HEK293 (cell line): ENCODE data around the gene EYS.

Experiments
- CTCF ChIA-PET: fragments of 350-600 bp; formaldehyde crosslinking; extraction: SDS; loops from one replicate; lab custom pipeline; 2021; ENCODE audit warnings: antibody characterized with exemption; lab: Yijun Ruan, JAX
- POLR2A ChIA-PET: fragments of 300-600 bp; formaldehyde crosslinking; extraction: SDS; loops from one replicate; lab custom pipeline; 2020; ENCODE audit warnings: antibody characterized with exemption, inconsistent platforms; lab: Yijun Ruan, JAX
- H3K27ac ChIP-seq: fragments of 200-500 bp; sonication (Bioruptor generic); 2 replicates; pipeline ENCODE4 v1.5.1; 2014; ENCODE audit warnings: low read depth, low read length, control low read depth, inconsistent platforms; ENCODE audit errors: extremely low read depth
- H3K36me3 ChIP-seq, 2 experiments: fragments of 200-500 bp in 1 of 2; sonication (Bioruptor generic) in 1 of 2; 1 replicate in 1 of 2; 2 replicates in 1 of 2; pipeline ENCODE4 v1.5.1; 2014 to 2017; ENCODE audit warnings: inconsistent platforms in 2 of 2, low read length in 2 of 2; ENCODE audit not compliant: control insufficient read depth in 2 of 2, insufficient read depth in 1 of 2
- H3K4me1 ChIP-seq: fragments of 200-500 bp; sonication (Bioruptor generic); 2 replicates; pipeline ENCODE4 v1.5.1; 2014; ENCODE audit warnings: mild to moderate bottlenecking, low read length, inconsistent platforms; ENCODE audit not compliant: control insufficient read depth, insufficient read depth
- H3K4me3 ChIP-seq: 2 replicates; pipeline ENCODE4 v1.5.1; 2011; ENCODE audit warnings: low read depth, mild to moderate bottlenecking, control low read depth, low read length, moderate library complexity
- H3K9me3 ChIP-seq: fragments of 200-500 bp; sonication (Bioruptor generic); 2 replicates; pipeline ENCODE4 v1.5.1; 2014; ENCODE audit warnings: low read depth, low read length, inconsistent platforms; ENCODE audit not compliant: control insufficient read depth, insufficient read depth
- GFI1B ChIP-seq: fragments of 450-650 bp; formaldehyde crosslinking; IDR thresholded peaks from 2 replicates; pipeline ENCODE4 v1.5.1; 2016; ENCODE audit warnings: missing biosample characterization, missing genetic modification characterization
- GLIS1 ChIP-seq: fragments of 450-650 bp; formaldehyde crosslinking; IDR thresholded peaks from 2 replicates; pipeline ENCODE4 v1.5.1; 2016; ENCODE audit warnings: missing biosample characterization, missing genetic modification characterization
- GLIS2 ChIP-seq: fragments of 450-650 bp; formaldehyde crosslinking; IDR thresholded peaks from 2 replicates; pipeline ENCODE4 v1.5.1; 2016; ENCODE audit warnings: missing biosample characterization, missing genetic modification characterization
- SP3 ChIP-seq: fragments of 450-650 bp; formaldehyde crosslinking; IDR thresholded peaks from 2 replicates; pipeline ENCODE4 v1.5.1; 2016; ENCODE audit warnings: missing biosample characterization, missing genetic modification characterization
- SP7 ChIP-seq: fragments of 450-650 bp; formaldehyde crosslinking; IDR thresholded peaks from 2 replicates; pipeline ENCODE4 v1.5.1; 2016; ENCODE audit warnings: missing biosample characterization, missing genetic modification characterization
- WT1 ChIP-seq: fragments of 450-650 bp; formaldehyde crosslinking; IDR thresholded peaks from 2 replicates; pipeline ENCODE4 v1.5.1; 2016; ENCODE audit warnings: missing biosample characterization, missing genetic modification characterization
- ZBTB17 ChIP-seq: fragments of 450-650 bp; formaldehyde crosslinking; IDR thresholded peaks from 2 replicates; pipeline ENCODE4 v1.5.1; 2016; ENCODE audit warnings: missing biosample characterization, missing genetic modification characterization
- ZNF350 ChIP-seq: fragments of 450-650 bp; formaldehyde crosslinking; IDR thresholded peaks from 2 replicates; pipeline ENCODE4 v1.5.0; 2017; ENCODE audit warnings: missing biosample characterization, mild to moderate bottlenecking, missing genetic modification characterization
- ZNF404 ChIP-seq: fragments of 450-650 bp; formaldehyde crosslinking; IDR thresholded peaks from 2 replicates; pipeline ENCODE4 v1.5.1; 2017; ENCODE audit warnings: missing biosample characterization, missing genetic modification characterization
- ZNF585B ChIP-seq: fragments of 450-650 bp; formaldehyde crosslinking; IDR thresholded peaks from 2 replicates; pipeline ENCODE4 v1.5.1; 2016; ENCODE audit warnings: missing biosample characterization, missing genetic modification characterization
- ZNF670 ChIP-seq: fragments of 450-650 bp; formaldehyde crosslinking; IDR thresholded peaks from 2 replicates; pipeline ENCODE4 v1.5.1; 2016; ENCODE audit warnings: missing biosample characterization, missing genetic modification characterization, low read depth
- ZNF707 ChIP-seq: fragments of 450-650 bp; formaldehyde crosslinking; IDR thresholded peaks from 2 replicates; pipeline ENCODE4 v1.5.1; 2016; ENCODE audit warnings: missing biosample characterization, missing genetic modification characterization
- ZNF777 ChIP-seq: fragments of 450-650 bp; formaldehyde crosslinking; IDR thresholded peaks from 2 replicates; pipeline ENCODE4 v1.5.1; 2017; ENCODE audit warnings: missing biosample characterization, missing genetic modification characterization, borderline replicate concordance
- ZNF792 ChIP-seq: fragments of 450-650 bp; formaldehyde crosslinking; IDR thresholded peaks from 2 replicates; pipeline ENCODE4 v1.5.1; 2016; ENCODE audit warnings: missing biosample characterization, missing genetic modification characterization
- ZNF837 ChIP-seq: fragments of 450-650 bp; formaldehyde crosslinking; IDR thresholded peaks from 2 replicates; pipeline ENCODE4 v1.5.1; 2016; ENCODE audit warnings: missing biosample characterization, missing genetic modification characterization
- ZSCAN16 ChIP-seq: fragments of 450-650 bp; formaldehyde crosslinking; IDR thresholded peaks from 2 replicates; pipeline ENCODE4 v1.5.1; 2016; ENCODE audit warnings: missing biosample characterization, missing genetic modification characterization
- TF ChIP-seq, protein P1 (sequence below): fragments of 450-650 bp; formaldehyde crosslinking; IDR thresholded peaks from 2 replicates; pipeline ENCODE4 v1.5.1; 2016; ENCODE audit warnings: missing biosample characterization, missing genetic modification characterization
- TF ChIP-seq, protein P2 (sequence below): fragments of 450-650 bp; formaldehyde crosslinking; IDR thresholded peaks from 2 replicates; pipeline ENCODE4 v1.5.1; 2017; ENCODE audit warnings: missing biosample characterization, missing genetic modification characterization
- TF ChIP-seq, protein P3 (sequence below): fragments of 450-650 bp; formaldehyde crosslinking; IDR thresholded peaks from 2 replicates; pipeline ENCODE4 v1.5.1; 2016; ENCODE audit warnings: missing biosample characterization, missing genetic modification characterization

EYS gene

DNA sequence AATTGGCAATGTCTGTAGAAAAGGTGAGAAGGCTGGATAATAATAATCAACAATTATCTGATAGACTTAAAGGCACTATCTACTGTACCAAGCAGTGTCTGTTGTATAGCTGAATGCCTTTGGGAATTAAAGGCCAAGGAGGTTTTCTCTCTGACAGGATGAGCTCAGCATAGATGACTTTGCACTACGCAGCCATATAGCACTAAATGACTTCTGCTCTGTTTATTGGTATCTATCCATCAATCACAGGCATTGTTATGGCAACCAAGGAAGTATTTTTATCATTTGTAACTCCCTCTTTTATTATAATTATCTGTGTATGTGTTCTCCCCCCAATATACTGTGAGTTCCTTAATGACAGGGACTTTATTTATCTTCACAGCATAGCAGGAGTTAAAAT lies 1417.1 kb downstream of the EYS start (continued):
- TF ChIP-seq ZNF777 (tag by site-specific recombination), result no peak
- TF ChIP-seq GFI1B, result no peak
- TF ChIP-seq ZNF792 (tag by site-specific recombination), result no peak

DNA sequence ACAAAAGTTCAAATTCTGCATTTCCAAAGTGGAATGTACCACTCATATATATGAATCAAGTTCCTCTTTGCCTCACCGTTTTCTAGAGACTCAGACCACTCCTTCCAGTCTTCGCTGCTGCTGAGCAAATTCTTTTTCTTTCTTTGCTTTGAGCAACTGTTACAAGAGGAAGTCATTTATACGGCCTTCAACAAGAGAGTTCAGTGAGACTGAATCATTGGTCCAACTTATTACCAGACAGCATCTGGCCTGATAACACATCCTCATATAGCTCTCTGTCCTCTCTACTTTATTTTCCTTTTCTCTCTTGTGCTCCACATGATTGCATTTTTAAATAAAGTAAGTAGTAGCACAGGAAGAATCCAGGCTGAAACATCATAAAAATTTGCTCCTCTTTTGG lies 1418.7 kb downstream of the EYS start:
- Histone ChIP-seq H3K4me1 (no peaks in the 10 kb centered on the region), H3K9me3 (no peaks in the 10 kb centered on the region), H3K36me3 (no peaks in the 10 kb centered on the region), H3K27ac (no peak overlapping the region), H3K4me3 (no peak overlapping the region)
- POLR2A ChIA-PET, result no interaction called here
- CTCF ChIA-PET, result interaction anchor here (0.7 kb wide), 1 partner anchor 43 kb away, joined by 3 read pairs; no protein-coding TSS in a partner anchor
- TF ChIP-seq GLIS2 (tag by site-specific recombination) (no peak), ZNF350 (no peak)

DNA sequence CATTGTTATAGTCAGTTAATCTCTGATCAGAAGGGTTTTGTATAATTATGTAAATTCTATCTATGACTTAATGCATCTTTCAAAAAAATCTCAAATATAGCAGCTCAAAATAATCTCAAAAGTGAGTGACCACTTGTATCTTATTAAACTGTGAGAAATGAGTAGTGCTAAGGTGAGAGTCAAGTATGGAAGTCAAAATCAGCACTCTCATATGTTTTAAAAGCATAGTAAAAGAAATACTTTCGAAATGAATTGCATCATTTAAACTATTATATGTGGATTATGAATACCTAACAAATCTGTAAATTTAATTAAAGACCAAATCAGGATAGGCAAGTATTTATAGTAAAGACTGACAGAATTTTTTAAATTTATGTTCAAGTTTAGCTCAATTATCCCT lies 1425.9 kb downstream of the EYS start:
- ChIA-PET CTCF (interaction anchor here (0.6 to 2.0 kb wide), 7 partner anchors 44 to 1126 kb away, joined by 3 to 14 read pairs (median 3); no protein-coding TSS in a partner anchor), POLR2A (no interaction called here)
- Histone ChIP-seq H3K4me1 (no peaks in the 10 kb centered on the region), H3K27ac (no peak overlapping the region), H3K9me3 (no peaks in the 10 kb centered on the region), H3K36me3 (no peaks in the 10 kb centered on the region), H3K4me3 (no peak overlapping the region)
- TF ChIP-seq WT1 (no peak), SP3 (tag by site-specific recombination) (no peak), ZNF404 (tag by site-specific recombination) (no peak), ZBTB17 (tag by site-specific recombination) (no peak), ZNF670 (tag by site-specific recombination) (no peak), ZNF707 (tag by site-specific recombination) (no peak), ZNF837 (tag by site-specific recombination) (no peak), SP7 (no peak), GLIS1 (tag by site-specific recombination) (no peak), ZNF585B (tag by site-specific recombination) (no peak), ZSCAN16 (tag by site-specific recombination) (no peak)
- TF ChIP-seq, protein P1, sequence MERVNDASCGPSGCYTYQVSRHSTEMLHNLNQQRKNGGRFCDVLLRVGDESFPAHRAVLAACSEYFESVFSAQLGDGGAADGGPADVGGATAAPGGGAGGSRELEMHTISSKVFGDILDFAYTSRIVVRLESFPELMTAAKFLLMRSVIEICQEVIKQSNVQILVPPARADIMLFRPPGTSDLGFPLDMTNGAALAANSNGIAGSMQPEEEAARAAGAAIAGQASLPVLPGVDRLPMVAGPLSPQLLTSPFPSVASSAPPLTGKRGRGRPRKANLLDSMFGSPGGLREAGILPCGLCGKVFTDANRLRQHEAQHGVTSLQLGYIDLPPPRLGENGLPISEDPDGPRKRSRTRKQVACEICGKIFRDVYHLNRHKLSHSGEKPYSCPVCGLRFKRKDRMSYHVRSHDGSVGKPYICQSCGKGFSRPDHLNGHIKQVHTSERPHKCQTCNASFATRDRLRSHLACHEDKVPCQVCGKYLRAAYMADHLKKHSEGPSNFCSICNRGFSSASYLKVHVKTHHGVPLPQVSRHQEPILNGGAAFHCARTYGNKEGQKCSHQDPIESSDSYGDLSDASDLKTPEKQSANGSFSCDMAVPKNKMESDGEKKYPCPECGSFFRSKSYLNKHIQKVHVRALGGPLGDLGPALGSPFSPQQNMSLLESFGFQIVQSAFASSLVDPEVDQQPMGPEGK (tag by site-specific recombination), result no peak
- TF ChIP-seq, protein P2, sequence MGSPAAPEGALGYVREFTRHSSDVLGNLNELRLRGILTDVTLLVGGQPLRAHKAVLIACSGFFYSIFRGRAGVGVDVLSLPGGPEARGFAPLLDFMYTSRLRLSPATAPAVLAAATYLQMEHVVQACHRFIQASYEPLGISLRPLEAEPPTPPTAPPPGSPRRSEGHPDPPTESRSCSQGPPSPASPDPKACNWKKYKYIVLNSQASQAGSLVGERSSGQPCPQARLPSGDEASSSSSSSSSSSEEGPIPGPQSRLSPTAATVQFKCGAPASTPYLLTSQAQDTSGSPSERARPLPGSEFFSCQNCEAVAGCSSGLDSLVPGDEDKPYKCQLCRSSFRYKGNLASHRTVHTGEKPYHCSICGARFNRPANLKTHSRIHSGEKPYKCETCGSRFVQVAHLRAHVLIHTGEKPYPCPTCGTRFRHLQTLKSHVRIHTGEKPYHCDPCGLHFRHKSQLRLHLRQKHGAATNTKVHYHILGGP (tag by site-specific recombination), result no peak
- TF ChIP-seq, protein P3, sequence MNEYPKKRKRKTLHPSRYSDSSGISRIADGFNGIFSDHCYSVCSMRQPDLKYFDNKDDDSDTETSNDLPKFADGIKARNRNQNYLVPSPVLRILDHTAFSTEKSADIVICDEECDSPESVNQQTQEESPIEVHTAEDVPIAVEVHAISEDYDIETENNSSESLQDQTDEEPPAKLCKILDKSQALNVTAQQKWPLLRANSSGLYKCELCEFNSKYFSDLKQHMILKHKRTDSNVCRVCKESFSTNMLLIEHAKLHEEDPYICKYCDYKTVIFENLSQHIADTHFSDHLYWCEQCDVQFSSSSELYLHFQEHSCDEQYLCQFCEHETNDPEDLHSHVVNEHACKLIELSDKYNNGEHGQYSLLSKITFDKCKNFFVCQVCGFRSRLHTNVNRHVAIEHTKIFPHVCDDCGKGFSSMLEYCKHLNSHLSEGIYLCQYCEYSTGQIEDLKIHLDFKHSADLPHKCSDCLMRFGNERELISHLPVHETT (tag by site-specific recombination), result no peak
